Testis (tissue), 2 donors: ENCODE results near the gene SAMD3.

Experiments used
- CTCF ChIP-seq, 3 experiments: fragments of 450-650 bp in 2 of 3; fragments of 200-600 bp in 1 of 3; sonication (generic) in 1 of 3; IDR thresholded peaks; one replicate each; pipeline ENCODE4 v1.5.1; 2016 to 2019; ENCODE audit warnings: antibody characterized with exemption in 3 of 3, mild to moderate bottlenecking in 2 of 3, moderate library complexity in 1 of 3
- POLR2A ChIP-seq: fragments of 450-650 bp; IDR thresholded peaks from one replicate; pipeline ENCODE4 v1.6.1; 2017; ENCODE audit warnings: antibody characterized with exemption, mild to moderate bottlenecking, moderate library complexity

- TF ChIP-seq CTCF (IDR thresholded peaks at IDR 0.05) (no peak), POLR2A (no peak)
Observed at GRCh38 chr6:130119211-130119610, 103.5 kb downstream of the SAMD3 start.
